H1 (cell line): Measurements from ENCODE around the gene ZBED1. TPM values are rescaled to one million over a fixed set of nuclear protein-coding genes. Genes with fewer than 3 reads are reported as not detected.
"Not testable (repeated sequence)": the region's sequence is repeated elsewhere in the genome, so short reads cannot be mapped to it uniquely, and the experiment has no call there.

Source experiments
- CTCF ChIA-PET: fragments of 300-600 bp; sonication (Branson Sonifier 250); formaldehyde crosslinking; loops from one replicate; lab custom pipeline; 2021; ENCODE audit not compliant: partially characterized antibody; lab: Charles Lee
- POLR2A ChIA-PET: fragments of 300-600 bp; sonication (Branson Sonifier 250); formaldehyde crosslinking; loops from one replicate; lab custom pipeline; 2021; ENCODE audit warnings: inconsistent platforms; ENCODE audit not compliant: partially characterized antibody; lab: Charles Lee
- DNase-seq, 2 experiments: peaks; one replicate each; pipeline versions ENCODE4 v3.0.0 to v3.0.0-alpha.2; 2010 to 2022; ENCODE audit warnings: low spot score in 2 of 2, low read depth in 1 of 2, mixed read lengths in 1 of 2
- FAIRE-seq: peaks from 2 replicates; lab custom pipeline; 2011; peaks lifted over from hg19 to GRCh38; lab: Jason Lieb, UNC
- H2AFZ ChIP-seq: 2 replicates; pipeline ENCODE4 v1.8.1; 2012; ENCODE audit warnings: low read length, inconsistent platforms
- H2AK5ac ChIP-seq: 2 replicates; pipeline ENCODE4 v1.6.1; 2013; ENCODE audit warnings: low read depth, low read length
- H2BK120ac ChIP-seq: replicated peaks from 2 replicates; pipeline ENCODE3; 2013; ENCODE audit warnings: low read depth, low read length, inconsistent platforms
- H2BK12ac ChIP-seq: 2 replicates; pipeline ENCODE4 v1.6.1; 2013; ENCODE audit warnings: low read depth, low read length
- H2BK15ac ChIP-seq: 2 replicates; pipeline ENCODE4 v1.6.1; 2013; ENCODE audit warnings: low read length
- H2BK20ac ChIP-seq: 2 replicates; pipeline ENCODE4 v1.6.1; 2013; ENCODE audit warnings: low read length
- H2BK5ac ChIP-seq: 2 replicates; pipeline ENCODE4 v1.6.1; 2013; ENCODE audit warnings: low read depth, low read length
- H3K14ac ChIP-seq: 2 replicates; pipeline ENCODE4 v1.6.1; 2013; ENCODE audit warnings: inconsistent platforms; ENCODE audit not compliant: insufficient read length
- H3K18ac ChIP-seq: 2 replicates; pipeline ENCODE4 v1.6.1; 2013; ENCODE audit warnings: low read length; ENCODE audit errors: extremely low read depth
- H3K23ac ChIP-seq: 2 replicates; pipeline ENCODE4 v1.6.1; 2013; ENCODE audit warnings: inconsistent platforms; ENCODE audit not compliant: insufficient read length
- H3K23me2 ChIP-seq: 2 replicates; pipeline ENCODE4 v1.6.1; 2013; ENCODE audit warnings: low read depth, low read length
- H3K27ac ChIP-seq: 2 replicates; pipeline ENCODE4 v1.6.1; 2011; ENCODE audit warnings: low read depth, low read length, inconsistent platforms
- H3K27me3 ChIP-seq, 4 experiments: replicated peaks in 1 of 4; 1 replicate in 1 of 4; 2 replicates in 3 of 4; pipeline versions ENCODE4 v1.6.1 to v1.8.1; 2011 to 2013; ENCODE audit warnings: low read length in 3 of 4, mild to moderate bottlenecking in 3 of 4, inconsistent platforms in 2 of 4, mixed read lengths in 2 of 4, moderate library complexity in 1 of 4; ENCODE audit not compliant: control insufficient read depth in 3 of 4, insufficient read depth in 3 of 4; ENCODE audit errors: extremely low read depth in 1 of 4
- H3K36me3 ChIP-seq, 4 experiments: 2 replicates each; pipeline versions ENCODE4 v1.6.1 to v1.8.1; 2011 to 2013; ENCODE audit warnings: mild to moderate bottlenecking in 4 of 4, low read length in 3 of 4, moderate library complexity in 2 of 4, control low read depth in 1 of 4, inconsistent platforms in 1 of 4; ENCODE audit not compliant: insufficient read depth in 4 of 4, control insufficient read depth in 2 of 4
- H3K4ac ChIP-seq: replicated peaks from 2 replicates; pipeline ENCODE3; 2013; ENCODE audit warnings: low read length, low read depth, mixed read lengths, inconsistent platforms; ENCODE audit not compliant: insufficient read length
- H3K4me1 ChIP-seq, 4 experiments: replicated peaks in 1 of 4; 1 replicate in 1 of 4; 2 replicates in 3 of 4; pipeline versions ENCODE4 v1.6.1 to v1.8.1; 2011 to 2013; ENCODE audit warnings: low read length in 3 of 4, inconsistent platforms in 2 of 4, mixed read lengths in 1 of 4; ENCODE audit not compliant: insufficient read depth in 4 of 4, control insufficient read depth in 3 of 4
- H3K4me2 ChIP-seq, 2 experiments: 2 replicates each; pipeline versions ENCODE4 v1.6.1 to v1.8.1; 2011 to 2013; ENCODE audit warnings: low read depth in 2 of 2, low read length in 2 of 2, control low read depth in 1 of 2, inconsistent platforms in 1 of 2, mild to moderate bottlenecking in 1 of 2; ENCODE audit not compliant: insufficient read depth in 1 of 2
- H3K4me3 ChIP-seq, 4 experiments: fragments of 200-600, 300-600 bp in 1 of 4; sonication (generic), shearing (Covaris generic), sonication (Bioruptor Twin) in 1 of 4; 2 replicates each; pipeline versions ENCODE4 v1.5.1 to v1.8.1; 2011 to 2016; ENCODE audit warnings: low read length in 4 of 4, low read depth in 3 of 4, control low read depth in 2 of 4, inconsistent platforms in 2 of 4, mild to moderate bottlenecking in 2 of 4, mixed read lengths in 1 of 4, moderate library complexity in 1 of 4; ENCODE audit not compliant: insufficient read depth in 2 of 4; ENCODE audit errors: extremely low read depth in 1 of 4
- H3K56ac ChIP-seq: replicated peaks from 2 replicates; pipeline ENCODE3; 2013; ENCODE audit warnings: low read depth, mild to moderate bottlenecking, mixed read lengths, low read length, inconsistent platforms; ENCODE audit not compliant: insufficient read length
- H3K79me1 ChIP-seq: 2 replicates; pipeline ENCODE4 v1.6.1; 2013; ENCODE audit warnings: low read depth, low read length, control low read depth
- H3K79me2 ChIP-seq, 2 experiments: 2 replicates each; pipeline versions ENCODE4 v1.6.1 to v1.8.1; 2012 to 2013; ENCODE audit warnings: low read length in 2 of 2, mild to moderate bottlenecking in 2 of 2, inconsistent platforms in 1 of 2; ENCODE audit not compliant: insufficient read depth in 2 of 2, control insufficient read depth in 1 of 2
- H3K9ac ChIP-seq, 4 experiments: replicated peaks in 1 of 4; 1 replicate in 1 of 4; 2 replicates in 3 of 4; pipeline versions ENCODE4 v1.6.1 to v1.8.1; 2011 to 2013; ENCODE audit warnings: low read depth in 3 of 4, low read length in 3 of 4, control low read depth in 2 of 4, mild to moderate bottlenecking in 2 of 4, moderate library complexity in 2 of 4, inconsistent platforms in 1 of 4; ENCODE audit errors: extremely low read depth in 1 of 4
- H3K9me3 ChIP-seq, 2 experiments: 2 replicates each; pipeline versions ENCODE4 v1.6.1 to v1.8.1; 2012 to 2013; ENCODE audit warnings: mild to moderate bottlenecking in 2 of 2, moderate library complexity in 2 of 2, control low read depth in 1 of 2, inconsistent platforms in 1 of 2, low read depth in 1 of 2, low read length in 1 of 2, mixed read lengths in 1 of 2; ENCODE audit not compliant: insufficient read depth in 2 of 2
- H4K20me1 ChIP-seq, 2 experiments: replicated peaks in 1 of 2; 2 replicates each; pipeline versions ENCODE3 to v1.8.1; 2011 to 2013; ENCODE audit warnings: inconsistent platforms in 2 of 2, low read length in 2 of 2, mild to moderate bottlenecking in 1 of 2; ENCODE audit not compliant: insufficient read depth in 2 of 2, control insufficient read depth in 1 of 2
- H4K5ac ChIP-seq: 2 replicates; pipeline ENCODE4 v1.6.1; 2013; ENCODE audit warnings: low read length, low read depth, mixed read lengths, inconsistent platforms; ENCODE audit not compliant: insufficient read length
- H4K8ac ChIP-seq: 2 replicates; pipeline ENCODE4 v1.8.0; 2013; ENCODE audit warnings: mild to moderate bottlenecking, moderate library complexity, low read length, inconsistent platforms; ENCODE audit not compliant: insufficient read depth; ENCODE audit errors: extremely low read depth
- H4K91ac ChIP-seq: replicated peaks from 2 replicates; pipeline ENCODE3; 2013; ENCODE audit warnings: low read length, mixed read lengths, inconsistent platforms; ENCODE audit not compliant: insufficient read length
- CBX5 ChIP-seq: fragments of 300-800, 300-1000 bp; sonication (generic); IDR thresholded peaks from 2 replicates; pipeline ENCODE4 v1.7.1; 2016; ENCODE audit warnings: antibody characterized with exemption, low read length, low read depth
- CREB1 ChIP-seq: IDR thresholded peaks from 2 replicates; pipeline ENCODE4 v1.6.1; 2012; ENCODE audit warnings: inconsistent platforms
- MAX ChIP-seq: IDR thresholded peaks from 2 replicates; pipeline ENCODE4 v1.6.1; 2012; ENCODE audit warnings: inconsistent platforms
- NANOG ChIP-seq: IDR thresholded peaks from 2 replicates; pipeline ENCODE4 v1.6.1; 2011; ENCODE audit warnings: low read length, low read depth, mild to moderate bottlenecking, inconsistent platforms; ENCODE audit not compliant: insufficient read depth, poor library complexity, severe bottlenecking
- POU5F1 ChIP-seq: IDR thresholded peaks from 2 replicates; pipeline ENCODE4 v1.6.1; 2011; ENCODE audit warnings: low read depth, mild to moderate bottlenecking, low read length, moderate library complexity
- SRF ChIP-seq: IDR thresholded peaks from 2 replicates; pipeline ENCODE4 v1.6.1; 2011; ENCODE audit warnings: mild to moderate bottlenecking, low read depth, low read length, moderate library complexity
- WGBS, 2 experiments: shearing (Covaris generic) in 1 of 2; methylation state at CpG; one replicate each; pipeline versions ENCODE4 v1.1.6 to v1.1.7; 2013 to 2015; ENCODE audit warnings: low lambda C conversion rate in 2 of 2, mixed read lengths in 2 of 2, inconsistent platforms in 1 of 2, low coverage in 1 of 2, missing lambda C conversion rate in 1 of 2; ENCODE audit not compliant: insufficient replicate concordance in 2 of 2, insufficient coverage in 1 of 2, insufficient read length in 1 of 2; ENCODE audit errors: extremely low coverage in 1 of 2, missing lambda C conversion rate in 1 of 2; 5-methylcytosine and 5-hydroxymethylcytosine counted together
- polyA plus RNA-seq, 7 experiments: library from polyadenylated mRNA; depleted of rRNA in 3 of 7; stranded (reverse) in 5 of 7; unstranded in 2 of 7; fragments of >200 nt in 5 of 7; fragments of 200-250 nt in 2 of 7; gene quantifications; 1 replicate in 5 of 7; 2 replicates in 1 of 7; 4 replicates in 1 of 7; pipeline versions ENCODE4 v1.2.1 to v1.2.3, GENCODE V29; 2011 to 2013; ENCODE audit warnings: missing spikeins in 2 of 7, mixed read lengths in 2 of 7
- total RNA-seq: library from RNA; stranded (reverse); fragmentation: NEBNext Ultra II Directional; extraction: Animal tissue kit (Norgen Biotek cat#: 25700); gene quantifications from 2 replicates; pipeline ENCODE4 v1.2.1, GENCODE V29; 2021

ZBED1 gene
- total and polyA plus RNA-seq, 2 of the 8 experiments (the other 6 are each of a cell fraction or from before 2014, with no cell fraction given): 28.5 to 45.8 TPM

GRCh38 chrX:2520539-2520938 is 19.8 kb upstream of the ZBED1 start (continued):
- TF ChIP-seq MAX (no peak), CREB1 (no peak), SRF (no peak), NANOG (no peak), CBX5 (no peak), POU5F1 (no peak)

- H3K4me2 ChIP-seq, H2AFZ ChIP-seq, H3K79me2 ChIP-seq, H3K4me1 ChIP-seq, H4K8ac ChIP-seq, POLR2A ChIA-PET, H3K4ac ChIP-seq, H3K18ac ChIP-seq, H3K27me3 ChIP-seq, H3K23ac ChIP-seq, H3K4me3 ChIP-seq, H3K9ac ChIP-seq, H4K20me1 ChIP-seq, H2BK5ac ChIP-seq, CTCF ChIA-PET, FAIRE-seq, H2BK120ac ChIP-seq, H3K9me3 ChIP-seq, H3K27ac ChIP-seq, H2BK20ac ChIP-seq, H4K5ac ChIP-seq, H2BK12ac ChIP-seq, H3K36me3 ChIP-seq, H3K14ac ChIP-seq, DNase-seq, H4K91ac ChIP-seq, H3K79me1 ChIP-seq, H2BK15ac ChIP-seq: not testable (repeated sequence)
- peak overlapping the region; percentile 98; the same call in 1 of the 2 replicates for H2AK5ac ChIP-seq
- 56% methylated on average over 3 of the region's 3 CpGs; no CpG with 5 or more reads in 1 of the 2 experiments for WGBS, 2 experiments
- H3K56ac ChIP-seq: peak overlapping the region; percentile 79
- peaks cover 13% of the 10 kb centered on the region; the same call in 1 of the 2 replicates for H3K23me2 ChIP-seq
These were observed 18.9 kb upstream of the ZBED1 start for GRCh38 chrX:2519638-2520037.
